ENCODE data around the gene SUMO2. TPM values are rescaled to one million over a fixed set of nuclear protein-coding genes. Genes with fewer than 3 reads are reported as not detected.

SUMO2 gene
- total and polyA plus RNA-seq, 2 of the 13 experiments (the other 11 are each of a cell fraction or from before 2014, with no cell fraction given): 337 to 553 TPM

- no peak for TF ChIP-seq RERE (CRISPR knock-in tag; IDR thresholded peaks at IDR 0.05; ENCODE audit: low read depth)
Observed at GRCh38 chr17:75219815-75220214, 37.1 kb upstream of the SUMO2 start (continued).

GRCh38 chr17:75218131-75218530 is 35.4 kb upstream of the SUMO2 start:
- Histone ChIP-seq H3K79me2 (ENCODE audit: insufficient read depth, low read length) (no peaks in the 10 kb centered on the region), H3K9ac (ENCODE audit: insufficient read depth, low read depth, low read length) (no peak overlapping the region), H3K4me2 (ENCODE audit: low read depth, low read length) (no peak overlapping the region), H3K4me3 (replicated peaks in 1 of 3; ENCODE audit: insufficient read depth in 1 of 3, low read depth in 2 of 3, low read length in 3 of 3) (no peak overlapping the region), H3K27me3 (ENCODE audit: control insufficient read depth in 1 of 2, insufficient read depth in 2 of 2, low read length in 2 of 2) (no peaks in the 10 kb centered on the region), H3K36me3 (replicated peaks in 1 of 2; ENCODE audit: control insufficient read depth in 1 of 2, insufficient read depth in 2 of 2, low read length in 2 of 2) (peaks cover 23 to 72% of the 10 kb centered on the region in 2 experiments), H3K27ac (ENCODE audit: extremely low read length, insufficient read depth, low read length) (no peak overlapping the region), H3K9me3 (ENCODE audit: low read length) (no peaks in the 10 kb centered on the region), H2AFZ (ENCODE audit: low read length) (no peak overlapping the region), H3K4me1 (ENCODE audit: insufficient read depth, low read length) (no peaks in the 10 kb centered on the region), H4K20me1 (ENCODE audit: insufficient read depth, low read length) (no peaks in the 10 kb centered on the region)
- WGBS (ENCODE audit: low lambda C conversion rate): over 99% methylated on average over 6 of the region's 6 CpGs
- no TSS peak for BruUV-seq (replicated peaks)
- DNase-seq (ENCODE audit: low spot score) (no peak), ATAC-seq (no peak), FAIRE-seq (no peak)
- CTCF ChIA-PET (ENCODE audit: low intra/inter-chr PET ratio, low total read pairs): no interaction called here
- intact Hi-C loops (cut with micrococcal nuclease; ENCODE audit: unreplicated experiment): no loop called here
- POLR2A ChIA-PET: interaction anchor here (0.9 kb wide), 1 partner anchor 12 kb away, joined by 3 read pairs; the partner anchor contains the start of gene NUP85
- in situ Hi-C loops (cut with HindIII; ENCODE audit: extremely low pct_ligation_motif_present, low pct_unique_long_range_greater_than_20kb): no loop called here
- no peak for TF ChIP-seq KDM6A (CRISPR knock-in tag; IDR thresholded peaks at IDR 0.05; ENCODE audit: low read depth)
- TF ChIP-seq ZFP90 (CRISPR knock-in tag; IDR thresholded peaks at IDR 0.05; ENCODE audit: borderline replicate concordance): no peak
- TF ChIP-seq PAXIP1 (CRISPR knock-in tag; conservative IDR thresholded peaks at IDR 0.05): no peak
- TF ChIP-seq MTERF4 (CRISPR knock-in tag; IDR thresholded peaks at IDR 0.05): no peak
- TF ChIP-seq RFX1 (IDR thresholded peaks at IDR 0.05): no peak
- TF ChIP-seq RBAK (CRISPR knock-in tag; IDR thresholded peaks at IDR 0.05): no peak
- TF ChIP-seq DZIP1 (CRISPR knock-in tag; IDR thresholded peaks at IDR 0.05): no peak
- TF ChIP-seq ZNF124 (CRISPR knock-in tag; IDR thresholded peaks at IDR 0.05): no peak
- TF ChIP-seq ZNF138 (CRISPR knock-in tag; IDR thresholded peaks at IDR 0.05; ENCODE audit: low read depth): no peak

Data from HepG2 (cell line).